CD8-positive, alpha-beta memory T cell (primary cell): Measurements from ENCODE around the gene PHYHD1. TPM values are rescaled to one million over a fixed set of nuclear protein-coding genes. Genes with fewer than 3 reads are reported as not detected.
A peak's percentile ranks its signal among the peaks of the same experiment; 100 is the strongest.

ENCODE experiments used
- CTCF ChIA-PET: fragments of 350-600 bp; sonication (Branson Sonifier 250); formaldehyde crosslinking; loops from one replicate; lab custom pipeline; 2021; ENCODE audit warnings: antibody characterized with exemption; lab: Charles Lee
- POLR2A ChIA-PET: fragments of 350-600 bp; sonication (Branson Sonifier 250); formaldehyde crosslinking; loops from one replicate; lab custom pipeline; 2021; ENCODE audit warnings: antibody characterized with exemption; lab: Charles Lee
- DNase-seq, 5 donors: peaks; one replicate each; pipeline versions ENCODE4 v3.0.0 to v3.0.0-alpha.2; 2020 to 2022; ENCODE audit warnings: mixed read lengths in 1 of 5
- H3K27ac ChIP-seq: one replicate; pipeline ENCODE4 v1.7.0; 2013; ENCODE audit warnings: low read depth, mild to moderate bottlenecking, low read length, moderate library complexity
- H3K27me3 ChIP-seq: 2 replicates; pipeline ENCODE4 v1.7.0; 2013; ENCODE audit warnings: low read length, mild to moderate bottlenecking; ENCODE audit not compliant: insufficient read depth, poor library complexity, severe bottlenecking
- H3K36me3 ChIP-seq: 2 replicates; pipeline ENCODE4 v1.7.0; 2013; ENCODE audit warnings: mild to moderate bottlenecking, low read length, moderate library complexity; ENCODE audit not compliant: insufficient read depth
- H3K4me1 ChIP-seq: 2 replicates; pipeline ENCODE4 v1.7.0; 2013; ENCODE audit warnings: mild to moderate bottlenecking, low read length, moderate library complexity; ENCODE audit not compliant: insufficient read depth
- H3K4me3 ChIP-seq: 2 replicates; pipeline ENCODE4 v1.7.0; 2013; ENCODE audit warnings: mild to moderate bottlenecking, low read length
- H3K9me3 ChIP-seq: 2 replicates; pipeline ENCODE4 v1.7.0; 2013; ENCODE audit warnings: mild to moderate bottlenecking, low read length
- H3K27ac Mint-ChIP-seq, 8 donors: one replicate each; pipeline ENCODE4 v1.8.0; 2020 to 2021; ENCODE audit warnings: mixed read lengths in 8 of 8, mild to moderate bottlenecking in 6 of 8, inconsistent platforms in 3 of 8, moderate library complexity in 3 of 8
- H3K27me3 Mint-ChIP-seq, 2 donors: one replicate each; pipeline ENCODE4 v1.8.0; 2020 to 2021; ENCODE audit warnings: mixed read lengths in 2 of 2, mild to moderate bottlenecking in 1 of 2, moderate library complexity in 1 of 2
- H3K36me3 Mint-ChIP-seq, 3 donors: one replicate each; pipeline ENCODE4 v1.8.0; 2020 to 2021; ENCODE audit warnings: mixed read lengths in 3 of 3, inconsistent platforms in 1 of 3, mild to moderate bottlenecking in 1 of 3
- H3K4me1 Mint-ChIP-seq, 3 donors: one replicate each; pipeline ENCODE4 v1.8.0; 2020 to 2021; ENCODE audit warnings: mixed read lengths in 3 of 3, inconsistent platforms in 1 of 3, mild to moderate bottlenecking in 1 of 3
- H3K4me3 Mint-ChIP-seq, 7 donors: one replicate each; pipeline ENCODE4 v1.8.0; 2020 to 2021; ENCODE audit warnings: mixed read lengths in 7 of 7, mild to moderate bottlenecking in 6 of 7, moderate library complexity in 4 of 7, inconsistent platforms in 2 of 7
- H3K9me3 Mint-ChIP-seq, 5 donors: one replicate each; pipeline ENCODE4 v1.8.0; 2020 to 2022; ENCODE audit warnings: mixed read lengths in 5 of 5, mild to moderate bottlenecking in 3 of 5, moderate library complexity in 2 of 5, inconsistent platforms in 1 of 5
- polyA plus RNA-seq: library from polyadenylated mRNA; unstranded; fragments of 300-500 nt; fragmentation: Illumina TruSeq; gene quantifications from one replicate; pipeline ENCODE4 v1.2.3, GENCODE V29; 2021
- total RNA-seq, 2 experiments: library from RNA; stranded (reverse); gene quantifications; one replicate each; pipeline ENCODE4 v1.2.3, GENCODE V29; 2021

The PHYHD1 gene
- total and polyA plus RNA-seq, 3 experiments from 2014 or later, result 0.20 to 0.64 TPM; not detected in 1

GRCh38 chr9:128910906-128911305, 9.9 kb upstream of the PHYHD1 start:
- Mint-ChIP-seq H3K36me3 (peaks cover 9 to 74% (median 10%) of the 10 kb centered on the region in 3 donors), H3K27me3 (no peaks in the 10 kb centered on the region), H3K9me3 (no peaks in the 10 kb centered on the region), H3K4me1 (peaks cover 35 to 66% (median 43%) of the 10 kb centered on the region in 3 donors), H3K4me3 (peak overlapping the region in 1 of 7 donors; percentile 63), H3K27ac (peak overlapping the region in 7 of 8 donors; percentile 23 to 81 (median 48))
- Histone ChIP-seq H3K27me3 (no peaks in the 10 kb centered on the region), H3K36me3 (peaks cover 33% of the 10 kb centered on the region), H3K27ac (no peak overlapping the region), H3K9me3 (no peaks in the 10 kb centered on the region), H3K4me3 (no peak overlapping the region), H3K4me1 (peaks cover 54% of the 10 kb centered on the region)
- ChIA-PET POLR2A (no interaction called here), CTCF (no interaction called here)
- no peak for DNase-seq

GRCh38 chr9:128911529-128912035, 9.2 kb upstream of the PHYHD1 start:
- Mint-ChIP-seq H3K27ac (peak overlapping the region in 5 of 8 donors; percentile 41 to 78 (median 54)), H3K4me1 (peaks cover 33 to 62% (median 42%) of the 10 kb centered on the region in 3 donors), H3K27me3 (no peaks in the 10 kb centered on the region), H3K36me3 (peaks cover 9 to 75% (median 11%) of the 10 kb centered on the region in 3 donors), H3K9me3 (no peaks in the 10 kb centered on the region), H3K4me3 (no peak overlapping the region)
- Histone ChIP-seq H3K27ac (no peak overlapping the region), H3K9me3 (no peaks in the 10 kb centered on the region), H3K4me3 (no peak overlapping the region), H3K4me1 (peaks cover 54% of the 10 kb centered on the region), H3K36me3 (peaks cover 33% of the 10 kb centered on the region), H3K27me3 (no peaks in the 10 kb centered on the region)
- CTCF ChIA-PET, result no interaction called here
- POLR2A ChIA-PET, result no interaction called here
- no peak for DNase-seq

GRCh38 chr9:128912270-128912853, 8.4 kb upstream of the PHYHD1 start:
- CTCF ChIA-PET, result no interaction called here
- H3K4me3 Mint-ChIP-seq, result peak overlapping the region in 3 of 7 donors; percentile 11 to 55 (median 41)
- H3K9me3 Mint-ChIP-seq, result no peaks in the 10 kb centered on the region
- POLR2A ChIA-PET, result no interaction called here
- H3K27me3 Mint-ChIP-seq, result no peaks in the 10 kb centered on the region
- DNase-seq, result no peak
- H3K27me3 ChIP-seq, result no peaks in the 10 kb centered on the region
- no peak overlapping the region for H3K27ac ChIP-seq
- H3K36me3 ChIP-seq, result peaks cover 31% of the 10 kb centered on the region
- H3K27ac Mint-ChIP-seq, result peak overlapping the region; percentile 8 to 86 (median 64)
- H3K36me3 Mint-ChIP-seq, result peaks cover 6 to 75% (median 12%) of the 10 kb centered on the region in 3 donors
- H3K9me3 ChIP-seq, result no peaks in the 10 kb centered on the region
- H3K4me1 Mint-ChIP-seq, result peaks cover 31 to 58% (median 40%) of the 10 kb centered on the region in 3 donors
- H3K4me3 ChIP-seq, result no peak overlapping the region
- H3K4me1 ChIP-seq, result peaks cover 54% of the 10 kb centered on the region

- no peak for DNase-seq
- Histone ChIP-seq H3K4me1 (peaks cover 54% of the 10 kb centered on the region), H3K4me3 (no peak overlapping the region), H3K27me3 (no peaks in the 10 kb centered on the region), H3K27ac (no peak overlapping the region), H3K36me3 (peaks cover 29% of the 10 kb centered on the region), H3K9me3 (no peaks in the 10 kb centered on the region)
- Mint-ChIP-seq H3K4me3 (peak overlapping the region in 1 of 7 donors; percentile 7), H3K4me1 (peaks cover 29 to 55% (median 45%) of the 10 kb centered on the region in 3 donors), H3K27me3 (no peaks in the 10 kb centered on the region), H3K36me3 (peaks cover 4 to 75% (median 15%) of the 10 kb centered on the region in 3 donors), H3K27ac (peak overlapping the region; percentile 8 to 86 (median 76)), H3K9me3 (no peaks in the 10 kb centered on the region)
- ChIA-PET CTCF (interaction anchor here (2.1 kb wide), 1 partner anchor 15 kb away, joined by 8 read pairs; no protein-coding TSS in a partner anchor), POLR2A (no interaction called here)
These were observed 7.5 kb upstream of the PHYHD1 start for GRCh38 chr9:128913048-128913900.

GRCh38 chr9:128913995-128914772, 6.6 kb upstream of the PHYHD1 start:
- ChIA-PET CTCF (interaction anchor here (1.3 to 2.1 kb wide), 2 partner anchors 14 to 52 kb away, joined by 3 to 8 read pairs; no protein-coding TSS in a partner anchor), POLR2A (no interaction called here)
- H3K27ac ChIP-seq, result no peak overlapping the region
- H3K9me3 Mint-ChIP-seq, result no peaks in the 10 kb centered on the region
- peaks cover under 1 to 68% (median 11%) of the 10 kb centered on the region in 3 donors for H3K36me3 Mint-ChIP-seq
- no peaks in the 10 kb centered on the region for H3K27me3 ChIP-seq
- DNase-seq, result no peak
- no peaks in the 10 kb centered on the region for H3K9me3 ChIP-seq
- peaks cover 20% of the 10 kb centered on the region for H3K36me3 ChIP-seq
- no peaks in the 10 kb centered on the region for H3K27me3 Mint-ChIP-seq
- peaks cover 54% of the 10 kb centered on the region for H3K4me1 ChIP-seq
- H3K4me3 ChIP-seq, result no peak overlapping the region
- H3K27ac Mint-ChIP-seq, result peak overlapping the region in 2 of 8 donors; percentile 22 to 66
- no peak overlapping the region for H3K4me3 Mint-ChIP-seq
- H3K4me1 Mint-ChIP-seq, result peaks cover 27 to 50% (median 36%) of the 10 kb centered on the region in 3 donors

GRCh38 chr9:128916204-128916603, 4.6 kb upstream of the PHYHD1 start:
- H3K9me3 Mint-ChIP-seq, result no peaks in the 10 kb centered on the region
- CTCF ChIA-PET, result interaction anchor here (1.5 kb wide), 1 partner anchor 12 kb away, joined by 3 read pairs; no protein-coding TSS in a partner anchor
- Histone ChIP-seq H3K27me3 (no peaks in the 10 kb centered on the region), H3K27ac (no peak overlapping the region), H3K36me3 (peaks cover 8% of the 10 kb centered on the region), H3K4me3 (no peak overlapping the region), H3K9me3 (no peaks in the 10 kb centered on the region), H3K4me1 (peaks cover 35% of the 10 kb centered on the region)
- H3K4me1 Mint-ChIP-seq, result peaks cover 18 to 35% (median 24%) of the 10 kb centered on the region in 3 donors
- no peaks in the 10 kb centered on the region for H3K27me3 Mint-ChIP-seq
- no peak for DNase-seq
- peaks cover 0 to 53% (median 9%) of the 10 kb centered on the region in 3 donors for H3K36me3 Mint-ChIP-seq
- POLR2A ChIA-PET, result interaction anchor here (0.6 kb wide), 1 partner anchor 81 kb away, joined by 4 read pairs; no protein-coding TSS in a partner anchor
- no peak overlapping the region for H3K27ac Mint-ChIP-seq
- H3K4me3 Mint-ChIP-seq, result no peak overlapping the region

- Histone ChIP-seq H3K27me3 (no peaks in the 10 kb centered on the region), H3K4me1 (peaks cover 30% of the 10 kb centered on the region), H3K36me3 (peaks cover 8% of the 10 kb centered on the region), H3K9me3 (no peaks in the 10 kb centered on the region), H3K27ac (no peak overlapping the region), H3K4me3 (no peak overlapping the region)
- Mint-ChIP-seq H3K27ac (no peak overlapping the region), H3K4me3 (no peak overlapping the region), H3K27me3 (no peaks in the 10 kb centered on the region), H3K36me3 (peaks cover 0 to 49% (median 9%) of the 10 kb centered on the region in 3 donors), H3K9me3 (no peaks in the 10 kb centered on the region), H3K4me1 (peaks cover 15 to 30% (median 23%) of the 10 kb centered on the region in 3 donors)
- DNase-seq, result no peak
- ChIA-PET POLR2A (interaction anchor here (0.6 kb wide), 1 partner anchor 80 kb away, joined by 4 read pairs; no protein-coding TSS in a partner anchor), CTCF (interaction anchor here (1.5 kb wide), 1 partner anchor 12 kb away, joined by 3 read pairs; no protein-coding TSS in a partner anchor)
These were observed 4.0 kb upstream of the PHYHD1 start for GRCh38 chr9:128916745-128917144.
